OCI-LY7 (cell line): ENCODE data around the gene PIP5K1C. TPM values are rescaled to one million over a fixed set of nuclear protein-coding genes. Genes with fewer than 3 reads are reported as not detected.

Source experiments
- BruUV-seq: library from RNA; stranded (reverse); fragments of 400-500 nt; replicated peaks from 2 replicates; lab custom pipeline; 2021; lab: Mats Ljungman, UMichigan
- CTCF ChIA-PET: fragments of 300-600 bp; sonication (Branson Sonifier 250); formaldehyde crosslinking; loops from one replicate; lab custom pipeline; 2022; ENCODE audit warnings: antibody characterized with exemption; ENCODE audit not compliant: unreplicated experiment; lab: Charles Lee
- POLR2A ChIA-PET: fragments of 300-600 bp; sonication (Branson Sonifier 250); formaldehyde crosslinking; loops from one replicate; lab custom pipeline; 2022; ENCODE audit warnings: antibody characterized with exemption; lab: Charles Lee
- DNase-seq: peaks from one replicate; pipeline ENCODE4 v3.0.0-alpha.2; 2015; ENCODE audit warnings: low spot score
- H2AFZ ChIP-seq: fragments of 200-600 bp; sonication (generic), shearing (Covaris generic); 2 replicates; pipeline ENCODE4 v1.6.1; 2014; ENCODE audit warnings: mild to moderate bottlenecking, antibody characterized with exemption, low read length, moderate library complexity
- H3K27ac ChIP-seq: fragments of 200-600 bp; sonication (generic); 2 replicates; pipeline ENCODE4 v1.5.1; 2014; ENCODE audit warnings: mixed run types, low read depth, mild to moderate bottlenecking, moderate library complexity, low read length, inconsistent platforms; ENCODE audit not compliant: poor library complexity, severe bottlenecking
- H3K36me3 ChIP-seq: fragments of 200-600 bp; sonication (generic); 2 replicates; pipeline ENCODE4 v1.6.1; 2014; ENCODE audit warnings: mild to moderate bottlenecking, antibody characterized with exemption, low read length, moderate library complexity, mixed read lengths; ENCODE audit not compliant: insufficient read depth
- H3K4me1 ChIP-seq: fragments of 200-600 bp; sonication (generic); 2 replicates; pipeline ENCODE4 v1.5.1; 2014; ENCODE audit warnings: mild to moderate bottlenecking, low read length; ENCODE audit not compliant: insufficient read depth, poor library complexity, severe bottlenecking
- H3K4me2 ChIP-seq: fragments of 200-600 bp; sonication (generic); 2 replicates; pipeline ENCODE4 v1.6.1; 2014; ENCODE audit warnings: mild to moderate bottlenecking, low read length
- H3K4me3 ChIP-seq: fragments of 200-600 bp; sonication (generic); 2 replicates; pipeline ENCODE4 v1.5.1; 2014; ENCODE audit warnings: mild to moderate bottlenecking, low read depth, low read length; ENCODE audit not compliant: poor library complexity, severe bottlenecking
- H3K79me2 ChIP-seq: fragments of 200-600 bp; sonication (generic); 2 replicates; pipeline ENCODE4 v1.6.1; 2016; ENCODE audit warnings: low read depth, mild to moderate bottlenecking, low read length, moderate library complexity, mixed read lengths; ENCODE audit not compliant: insufficient read depth
- H3K9me2 ChIP-seq: fragments of 200-600 bp; sonication (generic); 2 replicates; pipeline ENCODE4 v1.6.1; 2016; ENCODE audit warnings: mild to moderate bottlenecking, low read length, mixed read lengths; ENCODE audit not compliant: insufficient read depth
- H3K9me3 ChIP-seq: fragments of 200-600 bp; sonication (generic); 2 replicates; pipeline ENCODE4 v1.6.1; 2014; ENCODE audit warnings: mild to moderate bottlenecking, mixed run types, low read length, mixed read lengths
- H4K20me1 ChIP-seq: fragments of 200-600 bp; sonication (generic); 2 replicates; pipeline ENCODE4 v1.6.1; 2014; ENCODE audit warnings: mild to moderate bottlenecking, antibody characterized with exemption, low read length, moderate library complexity, mixed read lengths; ENCODE audit not compliant: insufficient read depth
- EZH2phosphoT487 ChIP-seq: fragments of 200-600 bp; sonication (generic); IDR thresholded peaks from 2 replicates; pipeline ENCODE4 v1.6.1; 2018; ENCODE audit warnings: low read depth, borderline replicate concordance, mild to moderate bottlenecking, mixed run types, antibody characterized with exemption, low read length, moderate library complexity, mixed read lengths
- intact Hi-C: fragments of 100-400 bp; cut with micrococcal nuclease; formaldehyde crosslinking; loops from one replicate; pipeline ENCODE4 v1.10.0; 2022; ENCODE audit not compliant: unreplicated experiment
- total RNA-seq, 2 experiments: library from RNA; depleted of rRNA in 1 of 2; stranded (reverse); fragments of >200 nt in 1 of 2; shearing (Covaris generic) in 1 of 2; gene quantifications; 2 replicates each; pipeline ENCODE4 v1.2.3, GENCODE V29; 2014 to 2022
- TF ChIP-seq, protein P1 (sequence below): fragments of 200-600 bp; sonication (generic); conservative IDR thresholded peaks from 2 replicates; pipeline ENCODE4 v1.5.1; 2014; ENCODE audit warnings: mild to moderate bottlenecking, antibody characterized with exemption, low read length, moderate library complexity, mixed read lengths

Gene PIP5K1C
- total RNA-seq, 2 experiments from 2014 or later = 7.6 to 15.1 TPM

DNA sequence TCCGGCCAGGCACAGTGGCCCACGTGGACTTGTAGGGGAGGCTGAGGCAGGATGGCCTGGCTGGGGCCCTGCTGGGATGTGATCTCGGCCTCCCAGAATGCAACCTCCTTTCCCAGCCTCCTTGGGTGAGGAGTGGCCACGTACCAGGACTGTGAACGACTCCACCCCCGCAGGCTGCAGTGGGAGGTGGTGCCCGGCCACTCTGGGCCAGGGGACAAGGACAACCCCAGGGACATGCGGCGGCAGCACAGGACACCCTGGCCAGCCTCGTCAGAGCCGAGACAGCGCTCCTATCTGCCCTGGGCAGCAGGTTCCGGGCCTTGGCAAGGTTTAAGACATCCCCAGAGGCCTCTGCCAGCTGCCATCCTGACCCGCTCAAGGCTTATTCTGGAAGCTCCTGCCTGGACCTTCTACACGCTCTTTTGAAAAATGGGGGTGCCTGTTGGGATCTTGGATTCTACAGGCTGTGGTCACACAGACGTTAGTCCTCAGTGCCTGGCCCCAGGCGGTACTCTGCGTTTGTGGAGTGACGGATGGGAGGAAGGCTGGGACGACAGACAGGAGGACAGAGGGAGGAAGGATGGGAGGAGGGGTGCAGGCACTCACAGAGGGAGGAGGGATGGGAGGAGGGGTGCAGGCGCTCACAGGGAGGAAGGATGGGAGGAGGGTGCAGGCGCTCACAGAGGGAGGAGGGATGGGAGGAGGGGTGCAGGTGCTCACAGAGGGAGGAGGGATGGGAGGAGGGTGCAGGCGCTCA, 53.8 kb downstream of the PIP5K1C start:
- H2AFZ ChIP-seq = no peak overlapping the region
- TF ChIP-seq, protein P1, sequence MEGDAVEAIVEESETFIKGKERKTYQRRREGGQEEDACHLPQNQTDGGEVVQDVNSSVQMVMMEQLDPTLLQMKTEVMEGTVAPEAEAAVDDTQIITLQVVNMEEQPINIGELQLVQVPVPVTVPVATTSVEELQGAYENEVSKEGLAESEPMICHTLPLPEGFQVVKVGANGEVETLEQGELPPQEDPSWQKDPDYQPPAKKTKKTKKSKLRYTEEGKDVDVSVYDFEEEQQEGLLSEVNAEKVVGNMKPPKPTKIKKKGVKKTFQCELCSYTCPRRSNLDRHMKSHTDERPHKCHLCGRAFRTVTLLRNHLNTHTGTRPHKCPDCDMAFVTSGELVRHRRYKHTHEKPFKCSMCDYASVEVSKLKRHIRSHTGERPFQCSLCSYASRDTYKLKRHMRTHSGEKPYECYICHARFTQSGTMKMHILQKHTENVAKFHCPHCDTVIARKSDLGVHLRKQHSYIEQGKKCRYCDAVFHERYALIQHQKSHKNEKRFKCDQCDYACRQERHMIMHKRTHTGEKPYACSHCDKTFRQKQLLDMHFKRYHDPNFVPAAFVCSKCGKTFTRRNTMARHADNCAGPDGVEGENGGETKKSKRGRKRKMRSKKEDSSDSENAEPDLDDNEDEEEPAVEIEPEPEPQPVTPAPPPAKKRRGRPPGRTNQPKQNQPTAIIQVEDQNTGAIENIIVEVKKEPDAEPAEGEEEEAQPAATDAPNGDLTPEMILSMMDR = no peak
- TF ChIP-seq EZH2phosphoT487 = no peak
- H3K4me2 ChIP-seq = no peak overlapping the region
- H3K9me2 ChIP-seq = no peaks in the 10 kb centered on the region
- H4K20me1 ChIP-seq = no peaks in the 10 kb centered on the region
- intact Hi-C loops = no loop called here
- H3K4me3 ChIP-seq = no peak overlapping the region
- DNase-seq = no peak
- no peak overlapping the region for H3K27ac ChIP-seq
- ChIA-PET CTCF (no interaction called here), POLR2A (no interaction called here)
- no peaks in the 10 kb centered on the region for H3K36me3 ChIP-seq
- no peaks in the 10 kb centered on the region for H3K9me3 ChIP-seq
- H3K79me2 ChIP-seq = no peaks in the 10 kb centered on the region
- no peaks in the 10 kb centered on the region for H3K4me1 ChIP-seq
- BruUV-seq = no TSS peak

GRCh38 chr19:3645726-3646125, 54.5 kb downstream of the PIP5K1C start:
- H3K27ac ChIP-seq = no peak overlapping the region
- no peaks in the 10 kb centered on the region for H4K20me1 ChIP-seq
- no peak overlapping the region for H2AFZ ChIP-seq
- no peaks in the 10 kb centered on the region for H3K4me1 ChIP-seq
- no peaks in the 10 kb centered on the region for H3K9me3 ChIP-seq
- TF ChIP-seq, protein P1 = no peak
- TF ChIP-seq EZH2phosphoT487 = no peak
- ChIA-PET POLR2A (no interaction called here), CTCF (no interaction called here)
- DNase-seq = no peak
- H3K9me2 ChIP-seq = no peaks in the 10 kb centered on the region
- H3K4me2 ChIP-seq = no peak overlapping the region
- no peaks in the 10 kb centered on the region for H3K36me3 ChIP-seq
- H3K4me3 ChIP-seq = no peak overlapping the region
- H3K79me2 ChIP-seq = no peaks in the 10 kb centered on the region
- BruUV-seq = no TSS peak
- intact Hi-C loops = no loop called here

DNA sequence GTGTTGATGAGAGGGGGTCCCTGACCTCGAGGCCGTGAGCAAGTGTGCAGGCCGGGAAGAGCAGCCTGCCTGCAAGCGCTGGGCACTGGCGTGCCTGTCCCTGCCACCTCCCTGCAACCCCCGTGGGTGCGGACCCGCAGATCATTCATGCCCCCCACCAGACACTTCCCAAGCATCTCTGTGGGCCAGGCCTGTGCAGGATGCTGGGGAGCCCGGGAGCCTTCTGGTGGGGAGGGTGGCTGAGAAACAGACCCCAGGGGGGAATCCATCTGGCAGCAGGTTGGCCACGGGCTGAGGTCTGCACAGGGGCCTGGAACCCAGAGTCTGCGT, 55.2 kb downstream of the PIP5K1C start:
- intact Hi-C loops = no loop called here
- Histone ChIP-seq H3K9me2 (no peaks in the 10 kb centered on the region), H4K20me1 (no peaks in the 10 kb centered on the region), H2AFZ (no peak overlapping the region), H3K4me2 (no peak overlapping the region), H3K9me3 (no peaks in the 10 kb centered on the region), H3K27ac (no peak overlapping the region), H3K4me1 (no peaks in the 10 kb centered on the region), H3K79me2 (no peaks in the 10 kb centered on the region), H3K4me3 (no peak overlapping the region), H3K36me3 (no peaks in the 10 kb centered on the region)
- no peak for DNase-seq
- TF ChIP-seq, protein P1 = no peak
- no peak for TF ChIP-seq EZH2phosphoT487
- ChIA-PET POLR2A (no interaction called here), CTCF (no interaction called here)
- BruUV-seq = no TSS peak
